SK-N-SH (cell line): Measurements from ENCODE around the gene FHIP1B.

Experiments used
- EP300 ChIP-seq, 2 experiments: IDR thresholded peaks; 2 replicates each; pipeline versions ENCODE4 v1.4.0 to v1.6.1; 2012; ENCODE audit warnings: borderline replicate concordance in 1 of 2, low read depth in 1 of 2, low read length in 1 of 2
- GATA2 ChIP-seq: sonication (generic); formaldehyde crosslinking; IDR thresholded peaks from 2 replicates; pipeline ENCODE4 v1.5.0; 2020; ENCODE audit warnings: mild to moderate bottlenecking, missing genetic modification reagents
- RAD21 ChIP-seq: IDR thresholded peaks from 2 replicates; pipeline ENCODE4 v1.6.1; 2012; ENCODE audit warnings: mild to moderate bottlenecking, low read length
- TCF12 ChIP-seq: IDR thresholded peaks from 2 replicates; pipeline ENCODE4 v1.4.0; 2012
- TF ChIP-seq, protein P1 (sequence below): fragments of 200-600 bp; sonication (generic); IDR thresholded peaks from 2 replicates; pipeline ENCODE4 v1.6.1; 2017; ENCODE audit warnings: antibody characterized with exemption, mild to moderate bottlenecking, moderate library complexity
- TF ChIP-seq, protein P2 (sequence below): IDR thresholded peaks from 2 replicates; pipeline ENCODE4 v1.6.1; 2012; ENCODE audit warnings: mild to moderate bottlenecking, low read depth, low read length, moderate library complexity

DNA sequence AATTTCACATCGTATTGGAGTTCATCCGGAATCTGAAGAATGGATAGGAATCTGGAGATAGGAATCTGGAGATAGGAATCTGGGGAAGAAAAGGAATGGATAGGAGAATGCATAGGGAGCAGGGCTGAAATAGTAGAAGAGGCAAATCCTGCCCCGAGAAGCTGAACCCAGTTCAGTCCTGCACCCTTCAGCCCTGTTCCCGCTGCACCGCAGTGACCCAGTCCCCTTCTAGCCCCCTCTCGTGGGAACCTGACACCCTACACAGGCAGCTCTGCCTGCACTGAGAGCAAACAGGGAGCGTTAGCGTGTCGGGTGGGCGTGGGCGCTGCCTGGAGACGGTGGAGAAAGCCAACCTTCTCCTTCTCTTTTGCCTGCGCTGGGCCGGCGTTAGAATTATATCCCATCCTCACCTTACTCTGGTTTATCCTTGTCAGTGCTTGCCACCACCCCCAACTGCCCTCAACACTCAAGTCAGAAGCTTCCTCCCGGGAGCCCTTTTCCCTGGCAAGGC is 24.2 kb upstream of the FHIP1B start:
- TF ChIP-seq EP300 (IDR thresholded peaks at IDR 0.05; ENCODE audit: borderline replicate concordance in 1 of 2, low read depth in 1 of 2, low read length in 1 of 2) (no peak), RAD21 (no peak), GATA2 (CRISPR knock-in tag) (no peak), TCF12 (no peak)
- TF ChIP-seq, protein P1, sequence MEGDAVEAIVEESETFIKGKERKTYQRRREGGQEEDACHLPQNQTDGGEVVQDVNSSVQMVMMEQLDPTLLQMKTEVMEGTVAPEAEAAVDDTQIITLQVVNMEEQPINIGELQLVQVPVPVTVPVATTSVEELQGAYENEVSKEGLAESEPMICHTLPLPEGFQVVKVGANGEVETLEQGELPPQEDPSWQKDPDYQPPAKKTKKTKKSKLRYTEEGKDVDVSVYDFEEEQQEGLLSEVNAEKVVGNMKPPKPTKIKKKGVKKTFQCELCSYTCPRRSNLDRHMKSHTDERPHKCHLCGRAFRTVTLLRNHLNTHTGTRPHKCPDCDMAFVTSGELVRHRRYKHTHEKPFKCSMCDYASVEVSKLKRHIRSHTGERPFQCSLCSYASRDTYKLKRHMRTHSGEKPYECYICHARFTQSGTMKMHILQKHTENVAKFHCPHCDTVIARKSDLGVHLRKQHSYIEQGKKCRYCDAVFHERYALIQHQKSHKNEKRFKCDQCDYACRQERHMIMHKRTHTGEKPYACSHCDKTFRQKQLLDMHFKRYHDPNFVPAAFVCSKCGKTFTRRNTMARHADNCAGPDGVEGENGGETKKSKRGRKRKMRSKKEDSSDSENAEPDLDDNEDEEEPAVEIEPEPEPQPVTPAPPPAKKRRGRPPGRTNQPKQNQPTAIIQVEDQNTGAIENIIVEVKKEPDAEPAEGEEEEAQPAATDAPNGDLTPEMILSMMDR, result no peak
- TF ChIP-seq, protein P2, sequence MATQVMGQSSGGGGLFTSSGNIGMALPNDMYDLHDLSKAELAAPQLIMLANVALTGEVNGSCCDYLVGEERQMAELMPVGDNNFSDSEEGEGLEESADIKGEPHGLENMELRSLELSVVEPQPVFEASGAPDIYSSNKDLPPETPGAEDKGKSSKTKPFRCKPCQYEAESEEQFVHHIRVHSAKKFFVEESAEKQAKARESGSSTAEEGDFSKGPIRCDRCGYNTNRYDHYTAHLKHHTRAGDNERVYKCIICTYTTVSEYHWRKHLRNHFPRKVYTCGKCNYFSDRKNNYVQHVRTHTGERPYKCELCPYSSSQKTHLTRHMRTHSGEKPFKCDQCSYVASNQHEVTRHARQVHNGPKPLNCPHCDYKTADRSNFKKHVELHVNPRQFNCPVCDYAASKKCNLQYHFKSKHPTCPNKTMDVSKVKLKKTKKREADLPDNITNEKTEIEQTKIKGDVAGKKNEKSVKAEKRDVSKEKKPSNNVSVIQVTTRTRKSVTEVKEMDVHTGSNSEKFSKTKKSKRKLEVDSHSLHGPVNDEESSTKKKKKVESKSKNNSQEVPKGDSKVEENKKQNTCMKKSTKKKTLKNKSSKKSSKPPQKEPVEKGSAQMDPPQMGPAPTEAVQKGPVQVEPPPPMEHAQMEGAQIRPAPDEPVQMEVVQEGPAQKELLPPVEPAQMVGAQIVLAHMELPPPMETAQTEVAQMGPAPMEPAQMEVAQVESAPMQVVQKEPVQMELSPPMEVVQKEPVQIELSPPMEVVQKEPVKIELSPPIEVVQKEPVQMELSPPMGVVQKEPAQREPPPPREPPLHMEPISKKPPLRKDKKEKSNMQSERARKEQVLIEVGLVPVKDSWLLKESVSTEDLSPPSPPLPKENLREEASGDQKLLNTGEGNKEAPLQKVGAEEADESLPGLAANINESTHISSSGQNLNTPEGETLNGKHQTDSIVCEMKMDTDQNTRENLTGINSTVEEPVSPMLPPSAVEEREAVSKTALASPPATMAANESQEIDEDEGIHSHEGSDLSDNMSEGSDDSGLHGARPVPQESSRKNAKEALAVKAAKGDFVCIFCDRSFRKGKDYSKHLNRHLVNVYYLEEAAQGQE, result no peak
